ENCODE data around the gene RLF.
A peak's percentile ranks its signal among the peaks of the same experiment; 100 is the strongest.
"Not testable (repeated sequence)": the region's sequence is repeated elsewhere in the genome, so short reads cannot be mapped to it uniquely, and the experiment has no call there.

The RLF gene

GRCh38 chr1:40167317-40167716 is 6.1 kb downstream of the RLF start:
- DNase-seq, result no peak

- no peak for DNase-seq
Observed at GRCh38 chr1:40171036-40171435, 9.8 kb downstream of the RLF start.

- no peak for DNase-seq
Observed at GRCh38 chr1:40174788-40175187, 13.6 kb downstream of the RLF start.

- not testable (repeated sequence) for DNase-seq
Observed at GRCh38 chr1:40176989-40177388, 15.8 kb downstream of the RLF start.

GRCh38 chr1:40178200-40178599 is 17.0 kb downstream of the RLF start:
- DNase-seq, result no peak

- no peak for DNase-seq
Observed at GRCh38 chr1:40179496-40180089, 18.4 kb downstream of the RLF start.

- no peak for DNase-seq
Observed at GRCh38 chr1:40183055-40183710, 22.0 kb downstream of the RLF start.

- no peak for DNase-seq
Observed at GRCh38 chr1:40184193-40184592, 23.0 kb downstream of the RLF start.

- DNase-seq, result no peak
Observed at GRCh38 chr1:40185951-40186864, 25.0 kb downstream of the RLF start.

- no peak for DNase-seq
Observed at GRCh38 chr1:40187399-40187798, 26.2 kb downstream of the RLF start.

GRCh38 chr1:40194639-40195038 is 33.5 kb downstream of the RLF start:
- DNase-seq, result not testable (repeated sequence)

- DNase-seq, result no peak
Observed at GRCh38 chr1:40197656-40198055, 36.5 kb downstream of the RLF start.

GRCh38 chr1:40199126-40199525 is 37.9 kb downstream of the RLF start:
- no peak for DNase-seq

GRCh38 chr1:40204856-40205255 is 43.7 kb downstream of the RLF start:
- DNase-seq, result no peak

GRCh38 chr1:40210511-40211204 is 49.5 kb downstream of the RLF start:
- DNase-seq, result no peak

- no peak for DNase-seq
Observed at GRCh38 chr1:40218333-40218732, 57.1 kb downstream of the RLF start.

GRCh38 chr1:40221471-40221905 is 60.3 kb downstream of the RLF start:
- not testable (repeated sequence) for DNase-seq

GRCh38 chr1:40221977-40222772 is 61.0 kb downstream of the RLF start:
- no peak for DNase-seq

GRCh38 chr1:40224040-40224439 is 62.9 kb downstream of the RLF start:
- no peak for DNase-seq

GRCh38 chr1:40226192-40226591 is 65.0 kb downstream of the RLF start:
- no peak for DNase-seq

- peak; percentile 14 for DNase-seq
Observed at GRCh38 chr1:40232444-40232843, 71.3 kb downstream of the RLF start.

- DNase-seq, result no peak
Observed at GRCh38 chr1:40239626-40240025, 78.4 kb downstream of the RLF start.

Measured in CD4-positive, alpha-beta T cell treated with Interferon gamma for 1 hour (primary cell).